SK-MEL-5 (cell line): ENCODE data around the gene JARID2. TPM values are rescaled to one million over a fixed set of nuclear protein-coding genes. Genes with fewer than 3 reads are reported as not detected.
A peak's percentile ranks its signal among the peaks of the same experiment; 100 is the strongest.

Source experiments
- DNase-seq: peaks from one replicate; pipeline ENCODE4 v3.0.0-alpha.2; 2016; ENCODE audit warnings: low read depth, low spot score
- in situ Hi-C: cut with HindIII; loops from 2 replicates; pipeline ENCODE4 v1.10.0; 2016; ENCODE audit warnings: low sequenced_read_pairs, high pct_unique_total_duplicates, low pct_unique_long_range_greater_than_20kb
- total RNA-seq: library from RNA; depleted of rRNA; stranded (reverse); fragments of >200 nt; shearing (Covaris generic); gene quantifications from 2 replicates; pipeline ENCODE4 v1.2.3, GENCODE V29; 2014

The JARID2 gene
- total RNA-seq, 1 experiment from 2014 or later: 35.5 TPM

- in situ Hi-C loops: no loop called here
- peak; percentile 21 for DNase-seq
These were observed 240.1 kb downstream of the JARID2 start for GRCh38 chr6:15485936-15486335.

- no peak for DNase-seq
- in situ Hi-C loops: no loop called here
These were observed 241.4 kb downstream of the JARID2 start for GRCh38 chr6:15487262-15487661.

- in situ Hi-C loops: no loop called here
- no peak for DNase-seq
These were observed 243.5 kb downstream of the JARID2 start for GRCh38 chr6:15489261-15489962.

- in situ Hi-C loops: no loop called here
- DNase-seq: no peak
These were observed 244.6 kb downstream of the JARID2 start for GRCh38 chr6:15490242-15491100.

GRCh38 chr6:15491255-15491985 lies 245.6 kb downstream of the JARID2 start:
- peak; percentile 98 for DNase-seq
- in situ Hi-C loops: no loop called here

GRCh38 chr6:15491986-15492269 lies 246.1 kb downstream of the JARID2 start:
- DNase-seq: no peak
- in situ Hi-C loops: no loop called here

- DNase-seq: no peak
- in situ Hi-C loops: no loop called here
These were observed 247.7 kb downstream of the JARID2 start for GRCh38 chr6:15493437-15494168.

GRCh38 chr6:15495375-15495901 lies 249.6 kb downstream of the JARID2 start:
- DNase-seq: peak; percentile 26
- in situ Hi-C loops: no loop called here

- no peak for DNase-seq
- in situ Hi-C loops: no loop called here
These were observed 250.7 kb downstream of the JARID2 start for GRCh38 chr6:15496345-15497131.

- in situ Hi-C loops: no loop called here
- no peak for DNase-seq
These were observed 252.8 kb downstream of the JARID2 start for GRCh38 chr6:15498640-15499039.

GRCh38 chr6:15499125-15499524 lies 253.3 kb downstream of the JARID2 start:
- DNase-seq: no peak
- in situ Hi-C loops: no loop called here

- in situ Hi-C loops: no loop called here
- no peak for DNase-seq
These were observed 253.7 kb downstream of the JARID2 start for GRCh38 chr6:15499591-15499990.

GRCh38 chr6:15500078-15500740 lies 254.3 kb downstream of the JARID2 start:
- in situ Hi-C loops: no loop called here
- no peak for DNase-seq

- DNase-seq: no peak
- in situ Hi-C loops: no loop called here
These were observed 255.3 kb downstream of the JARID2 start for GRCh38 chr6:15500901-15501825.

- DNase-seq: no peak
- in situ Hi-C loops: no loop called here
These were observed 256.1 kb downstream of the JARID2 start for GRCh38 chr6:15501826-15502445.
